ENCODE data around the gene GPRIN3.

Gene GPRIN3

GRCh38 chr4:89294573-89295269 lies 12.9 kb downstream of the GPRIN3 start:
- Histone ChIP-seq H3K9me3 (ENCODE audit: control insufficient read depth, insufficient read depth, low read depth, low read length) (no peaks in the 10 kb centered on the region), H3K4me3 (ENCODE audit: low read depth, low read length) (no peak overlapping the region), H3K4me1 (ENCODE audit: control insufficient read depth, insufficient read depth, low read length) (peaks cover 5% of the 10 kb centered on the region; the same call in 1 of the 2 replicates), H3K27ac (ENCODE audit: extremely low read depth, low read depth, low read length) (no peak overlapping the region), H3K36me3 (ENCODE audit: control insufficient read depth in 2 of 2, insufficient read depth in 1 of 2, low read length in 2 of 2) (no peaks in the 10 kb centered on the region)
- POLR2A ChIA-PET = no interaction called here
- CTCF ChIA-PET = interaction anchor here (0.7 kb wide), 1 partner anchor 1558 kb away, joined by 3 read pairs; no protein-coding TSS in a partner anchor
- no peak for TF ChIP-seq ZNF76 (tag by site-specific recombination; IDR thresholded peaks at IDR 0.05; ENCODE audit: borderline replicate concordance, low read depth)
- TF ChIP-seq ZNF174 (tag by site-specific recombination; IDR thresholded peaks at IDR 0.05) = no peak
- no peak for TF ChIP-seq ZBTB20 (tag by site-specific recombination; IDR thresholded peaks at IDR 0.05)
- TF ChIP-seq ZNF394 (tag by site-specific recombination; IDR thresholded peaks at IDR 0.05; ENCODE audit: borderline replicate concordance) = no peak
- TF ChIP-seq ZNF785 (tag by site-specific recombination; IDR thresholded peaks at IDR 0.05) = no peak
- TF ChIP-seq ZNF645 (tag by site-specific recombination; IDR thresholded peaks at IDR 0.05) = no peak
- TF ChIP-seq PRDM6 (tag by site-specific recombination; IDR thresholded peaks at IDR 0.05) = peak; percentile 66
- no peak for TF ChIP-seq KLF16 (tag by site-specific recombination; IDR thresholded peaks at IDR 0.05)
- peak; percentile 27; the same call in 1 of the 2 replicates for TF ChIP-seq FEZF1 (tag by site-specific recombination; IDR thresholded peaks at IDR 0.05)

GRCh38 chr4:89293299-89293698 lies 14.3 kb downstream of the GPRIN3 start:
- peaks cover 4% of the 10 kb centered on the region; the same call in 1 of the 2 replicates for H3K4me1 ChIP-seq (ENCODE audit: control insufficient read depth, insufficient read depth, low read length)
- H3K27ac ChIP-seq (ENCODE audit: extremely low read depth, low read depth, low read length) = no peak overlapping the region
- TF ChIP-seq ZNF341 (tag by site-specific recombination; IDR thresholded peaks at IDR 0.05; ENCODE audit: low read depth) (no peak), ZIC2 (tag by site-specific recombination; IDR thresholded peaks at IDR 0.05) (no peak), KLF9 (tag by site-specific recombination; IDR thresholded peaks at IDR 0.05; ENCODE audit: low read depth) (no peak), ZNF623 (tag by site-specific recombination; IDR thresholded peaks at IDR 0.05) (no peak), HIC1 (tag by site-specific recombination; IDR thresholded peaks at IDR 0.05) (no peak), ZNF747 (tag by site-specific recombination; IDR thresholded peaks at IDR 0.05) (no peak), ZNF645 (tag by site-specific recombination; IDR thresholded peaks at IDR 0.05) (no peak), ZNF214 (tag by site-specific recombination; IDR thresholded peaks at IDR 0.05; ENCODE audit: borderline replicate concordance) (no peak), ATF2 (tag by site-specific recombination; IDR thresholded peaks at IDR 0.05; ENCODE audit: low read depth) (no peak), SP7 (tag by site-specific recombination; IDR thresholded peaks at IDR 0.05) (no peak), TRIM28 (IDR thresholded peaks at IDR 0.05; ENCODE audit: borderline replicate concordance, low read length) (no peak), ZBTB26 (tag by site-specific recombination; optimal IDR thresholded peaks at IDR 0.05) (no peak), ZNF660 (tag by site-specific recombination; IDR thresholded peaks at IDR 0.05) (no peak), ZNF221 (tag by site-specific recombination; IDR thresholded peaks at IDR 0.05; ENCODE audit: borderline replicate concordance) (no peak), ZSCAN23 (tag by site-specific recombination; IDR thresholded peaks at IDR 0.05) (no peak), BCL11B (tag by site-specific recombination; IDR thresholded peaks at IDR 0.05; ENCODE audit: low read depth) (no peak), GLI2 (tag by site-specific recombination; IDR thresholded peaks at IDR 0.05; ENCODE audit: borderline replicate concordance, low read depth) (no peak), GLIS2 (tag by site-specific recombination; IDR thresholded peaks at IDR 0.05) (no peak)
- POLR2A ChIA-PET = no interaction called here
- no peaks in the 10 kb centered on the region for H3K9me3 ChIP-seq (ENCODE audit: control insufficient read depth, insufficient read depth, low read depth, low read length)
- CTCF ChIA-PET = no interaction called here
- no peaks in the 10 kb centered on the region for H3K36me3 ChIP-seq (ENCODE audit: control insufficient read depth in 2 of 2, insufficient read depth in 1 of 2, low read length in 2 of 2)
- H3K4me3 ChIP-seq (ENCODE audit: low read depth, low read length) = no peak overlapping the region

Data from HEK293 (cell line).